ENCODE results near the gene PDE4B. TPM values are rescaled to one million over a fixed set of nuclear protein-coding genes. Genes with fewer than 3 reads are reported as not detected.

The PDE4B gene
- polyA plus RNA-seq, 1 donor: 9.3 TPM

DNA sequence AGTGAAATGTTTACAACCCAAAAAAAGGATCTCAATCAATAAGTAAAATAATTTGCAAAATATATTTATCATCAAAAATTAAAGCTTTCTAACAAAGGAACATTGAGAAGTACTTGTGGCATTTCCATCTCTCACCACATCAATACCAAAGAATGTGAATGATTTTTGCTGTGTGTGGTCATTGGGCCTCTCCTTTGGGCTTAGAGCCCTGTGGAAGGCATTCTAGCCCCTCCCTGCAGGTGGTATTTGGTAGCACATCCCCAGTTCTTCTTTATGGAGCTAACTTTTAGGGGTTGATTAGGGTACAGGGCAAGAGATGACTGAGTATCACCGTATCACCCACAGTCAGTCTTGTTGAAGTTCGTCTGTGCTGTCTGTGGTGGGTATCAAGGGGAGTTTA lies 447.1 kb downstream of the PDE4B start:
- WGBS (ENCODE audit: insufficient coverage, low lambda C conversion rate): no CpG with 5 or more reads among the region's 2 CpGs
- no peaks in the 10 kb centered on the region for H3K4me1 ChIP-seq (ENCODE audit: control insufficient read depth, insufficient read depth, low read length)
- no peak overlapping the region for H3K27ac ChIP-seq (ENCODE audit: low read length)
- no peaks in the 10 kb centered on the region for H3K36me3 ChIP-seq (ENCODE audit: control insufficient read depth, insufficient read depth, low read length)
- H3K4me3 ChIP-seq (ENCODE audit: low read length): no peak overlapping the region
- no peaks in the 10 kb centered on the region for H3K9me3 ChIP-seq (ENCODE audit: control insufficient read depth, low read depth, low read length)
- DNase-seq: no peak
- H3K27me3 ChIP-seq (ENCODE audit: control insufficient read depth, insufficient read depth, low read length): no peaks in the 10 kb centered on the region

DNA sequence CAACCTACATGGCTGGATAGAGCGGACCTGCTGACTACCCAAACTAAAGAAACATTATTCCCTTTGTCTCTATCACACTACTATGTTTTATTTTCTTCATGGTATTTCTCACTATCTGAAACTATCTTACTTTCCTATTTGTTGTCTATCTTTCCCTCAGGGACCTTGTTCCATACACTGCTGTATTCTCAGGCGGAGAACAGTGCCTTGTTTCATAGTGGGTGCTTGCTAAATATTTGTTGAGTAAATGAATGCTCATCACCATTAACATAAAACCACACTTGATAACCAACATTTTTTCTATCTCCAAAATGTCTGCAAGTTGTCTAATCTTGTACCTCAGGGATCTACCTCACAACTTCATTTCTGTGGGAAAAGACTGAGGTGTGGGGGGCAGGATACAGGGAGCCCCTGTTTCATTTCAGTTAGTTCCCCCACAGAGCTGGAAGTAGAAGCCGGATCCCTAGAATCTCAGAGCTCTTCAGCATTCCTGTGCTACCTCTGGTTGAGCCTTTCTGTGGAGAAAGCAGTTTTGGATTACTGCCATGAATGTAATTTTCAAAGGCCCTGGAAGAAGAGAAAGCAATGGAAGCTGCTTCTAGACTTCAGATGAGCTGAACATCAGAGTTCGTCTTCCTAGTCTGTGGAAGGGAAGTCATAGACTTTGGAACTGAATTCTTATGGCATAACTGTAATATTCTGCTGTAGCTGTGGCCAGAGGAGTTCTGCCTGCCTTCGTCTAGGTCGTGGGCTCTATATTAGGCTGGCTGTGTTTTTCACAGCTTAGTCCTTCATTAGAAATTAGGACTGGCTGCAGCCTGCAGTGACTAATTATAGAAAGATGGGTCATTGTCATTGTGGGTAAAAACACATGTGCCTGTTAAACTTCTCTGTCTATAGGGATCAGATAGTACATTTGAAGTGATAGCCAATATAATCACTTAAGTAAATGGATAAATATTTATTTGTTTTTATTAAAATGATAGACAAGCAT lies 448.1 kb downstream of the PDE4B start:
- WGBS (ENCODE audit: insufficient coverage, low lambda C conversion rate): no CpG with 5 or more reads among the region's 6 CpGs
- DNase-seq: no peak
- Histone ChIP-seq H3K36me3 (ENCODE audit: control insufficient read depth, insufficient read depth, low read length) (no peaks in the 10 kb centered on the region), H3K4me1 (ENCODE audit: control insufficient read depth, insufficient read depth, low read length) (no peaks in the 10 kb centered on the region), H3K4me3 (ENCODE audit: low read length) (no peak overlapping the region), H3K27me3 (ENCODE audit: control insufficient read depth, insufficient read depth, low read length) (no peaks in the 10 kb centered on the region), H3K9me3 (ENCODE audit: control insufficient read depth, low read depth, low read length) (no peaks in the 10 kb centered on the region), H3K27ac (ENCODE audit: low read length) (no peak overlapping the region)

DNA sequence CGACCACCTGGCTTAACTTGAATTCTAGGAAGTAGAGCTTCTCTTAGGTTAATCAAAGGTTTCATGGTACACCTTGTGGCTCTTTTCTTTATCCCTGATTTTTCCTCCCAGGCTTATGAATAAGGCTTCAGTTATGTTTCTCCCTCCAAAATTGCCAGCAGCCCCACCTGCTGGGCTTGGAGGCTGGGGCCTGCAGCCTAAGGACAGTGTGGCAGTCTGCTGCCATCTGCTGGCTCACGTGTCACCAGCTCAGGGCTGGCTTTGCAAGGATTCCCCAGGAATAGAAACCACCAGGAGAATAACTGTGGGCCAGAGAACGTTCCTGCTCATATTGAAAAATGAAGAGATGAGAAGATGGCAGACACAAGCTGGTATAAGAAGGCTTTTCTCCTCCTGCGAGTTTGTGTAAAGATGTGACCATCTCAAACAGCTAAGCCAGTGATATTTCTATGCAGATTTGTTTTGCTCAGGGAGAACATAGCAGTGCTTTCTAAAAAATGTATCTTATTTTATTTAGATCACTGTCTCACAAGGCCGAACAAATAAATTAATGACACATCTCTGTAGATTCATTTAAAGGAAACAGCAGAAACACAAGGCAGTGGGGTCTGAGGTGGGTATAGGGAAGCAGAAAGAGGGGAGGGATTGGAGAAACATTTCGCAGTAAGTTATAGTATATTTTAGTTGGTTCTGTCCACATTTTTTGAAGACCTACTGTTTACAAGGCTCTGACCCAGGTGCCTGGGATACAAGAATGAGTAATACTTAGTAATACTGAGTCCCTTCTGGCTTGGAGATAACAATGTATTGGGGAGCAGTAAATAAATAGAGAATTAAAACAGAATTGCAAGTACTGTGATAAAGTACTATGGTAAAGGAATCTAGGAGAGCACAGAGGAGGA lies 450.2 kb downstream of the PDE4B start:
- H3K27ac ChIP-seq (ENCODE audit: low read length): no peak overlapping the region

DNA sequence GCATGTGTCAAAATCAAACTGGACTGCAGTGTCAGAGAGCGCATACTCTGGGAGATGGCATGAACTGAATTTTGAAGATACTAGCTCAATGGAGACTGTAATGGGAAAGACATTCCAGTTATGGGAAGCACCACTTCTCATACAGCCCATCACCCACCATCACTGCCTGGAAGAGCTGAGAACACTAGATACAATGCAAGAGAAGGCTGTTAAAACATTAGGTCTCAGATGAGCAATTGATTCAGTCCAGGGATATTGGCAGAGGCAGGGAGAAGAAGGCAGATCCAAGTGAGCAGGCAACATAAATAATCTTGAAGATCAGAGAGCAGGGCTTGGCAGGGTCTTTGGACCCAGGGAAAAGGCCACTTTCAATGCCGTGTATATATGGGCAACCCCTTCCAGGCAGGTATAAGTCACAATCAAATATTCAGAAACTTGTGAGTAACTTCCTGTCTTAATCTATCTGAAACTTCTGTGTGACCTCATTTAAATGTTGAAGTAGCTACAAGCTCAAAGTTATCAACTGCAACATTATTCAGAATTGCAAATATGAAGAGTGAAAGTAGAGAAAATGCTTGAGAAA lies 450.9 kb downstream of the PDE4B start:
- H3K36me3 ChIP-seq (ENCODE audit: control insufficient read depth, insufficient read depth, low read length): no peaks in the 10 kb centered on the region
- H3K4me1 ChIP-seq (ENCODE audit: control insufficient read depth, insufficient read depth, low read length): no peaks in the 10 kb centered on the region
- no peaks in the 10 kb centered on the region for H3K27me3 ChIP-seq (ENCODE audit: control insufficient read depth, insufficient read depth, low read length)
- peak in 1 of 2 donors; percentile 9 for DNase-seq
- H3K27ac ChIP-seq (ENCODE audit: low read length): no peak overlapping the region
- no peak overlapping the region for H3K4me3 ChIP-seq (ENCODE audit: low read length)
- no peaks in the 10 kb centered on the region for H3K9me3 ChIP-seq (ENCODE audit: control insufficient read depth, low read depth, low read length)
- no CpG with 5 or more reads among the region's 2 CpGs for WGBS (ENCODE audit: insufficient coverage, low lambda C conversion rate)

More for the DNA sequence above, 450.2 kb downstream of the PDE4B start:
- H3K36me3 ChIP-seq (ENCODE audit: control insufficient read depth, insufficient read depth, low read length): no peaks in the 10 kb centered on the region
- H3K9me3 ChIP-seq (ENCODE audit: control insufficient read depth, low read depth, low read length): no peaks in the 10 kb centered on the region
- DNase-seq: peak; percentile 67 to 79
- H3K4me3 ChIP-seq (ENCODE audit: low read length): no peak overlapping the region
- 60% methylated on average over 1 of the region's 6 CpGs for WGBS (ENCODE audit: insufficient coverage, low lambda C conversion rate)
- H3K27me3 ChIP-seq (ENCODE audit: control insufficient read depth, insufficient read depth, low read length): no peaks in the 10 kb centered on the region
- no peaks in the 10 kb centered on the region for H3K4me1 ChIP-seq (ENCODE audit: control insufficient read depth, insufficient read depth, low read length)

DNA sequence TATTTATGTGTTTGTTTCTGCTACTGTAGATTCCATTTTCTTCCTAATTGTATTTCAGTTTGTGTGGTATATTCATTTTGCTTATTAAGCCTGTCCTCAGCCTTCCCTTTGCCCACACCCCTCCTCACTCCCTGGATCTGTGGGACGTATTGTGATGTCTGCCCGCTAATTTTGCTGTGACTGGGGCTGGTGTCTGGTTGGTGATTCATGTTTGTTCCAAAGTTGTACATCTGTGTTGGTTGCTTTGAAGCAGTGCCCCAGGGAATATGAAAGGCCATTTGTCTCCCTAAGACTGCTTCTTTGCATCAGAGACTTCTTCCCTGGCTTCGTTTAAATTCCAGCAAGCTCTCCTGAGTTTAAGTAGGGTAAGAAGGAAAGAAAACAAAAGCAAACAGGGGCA lies 451.7 kb downstream of the PDE4B start:
- 70% methylated on average over 2 of the region's 3 CpGs for WGBS (ENCODE audit: insufficient coverage, low lambda C conversion rate)
- H3K9me3 ChIP-seq (ENCODE audit: control insufficient read depth, low read depth, low read length): no peaks in the 10 kb centered on the region
- H3K27ac ChIP-seq (ENCODE audit: low read length): no peak overlapping the region
- no peaks in the 10 kb centered on the region for H3K27me3 ChIP-seq (ENCODE audit: control insufficient read depth, insufficient read depth, low read length)
- no peak for DNase-seq
- H3K4me3 ChIP-seq (ENCODE audit: low read length): no peak overlapping the region
- no peaks in the 10 kb centered on the region for H3K36me3 ChIP-seq (ENCODE audit: control insufficient read depth, insufficient read depth, low read length)
- no peaks in the 10 kb centered on the region for H3K4me1 ChIP-seq (ENCODE audit: control insufficient read depth, insufficient read depth, low read length)

DNA sequence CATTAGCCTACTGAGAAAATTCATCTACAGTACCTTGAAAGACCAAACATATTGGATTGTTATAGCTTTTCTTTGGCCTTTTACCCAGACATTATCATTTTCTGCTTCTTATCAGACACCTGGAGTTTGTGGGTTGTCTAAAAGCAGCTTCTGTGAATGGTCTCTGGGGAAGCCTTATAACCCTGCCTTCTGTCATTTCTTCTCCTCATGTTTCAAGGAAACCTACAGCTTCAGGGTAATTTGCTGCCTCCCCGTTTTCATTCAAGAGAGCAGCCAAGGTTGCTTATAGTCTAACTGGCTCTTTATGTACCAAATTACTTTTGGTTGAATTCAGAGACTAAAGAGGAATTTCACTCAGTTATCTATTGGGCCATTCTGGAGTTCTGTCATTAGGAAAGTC lies 453.0 kb downstream of the PDE4B start:
- H3K36me3 ChIP-seq (ENCODE audit: control insufficient read depth, insufficient read depth, low read length): no peaks in the 10 kb centered on the region
- H3K4me1 ChIP-seq (ENCODE audit: control insufficient read depth, insufficient read depth, low read length): no peaks in the 10 kb centered on the region
- WGBS (ENCODE audit: insufficient coverage, low lambda C conversion rate): no CpG with 5 or more reads among the region's 1 CpG
- H3K27ac ChIP-seq (ENCODE audit: low read length): no peak overlapping the region
- no peaks in the 10 kb centered on the region for H3K9me3 ChIP-seq (ENCODE audit: control insufficient read depth, low read depth, low read length)
- no peak for DNase-seq
- no peak overlapping the region for H3K4me3 ChIP-seq (ENCODE audit: low read length)
- no peaks in the 10 kb centered on the region for H3K27me3 ChIP-seq (ENCODE audit: control insufficient read depth, insufficient read depth, low read length)

DNA sequence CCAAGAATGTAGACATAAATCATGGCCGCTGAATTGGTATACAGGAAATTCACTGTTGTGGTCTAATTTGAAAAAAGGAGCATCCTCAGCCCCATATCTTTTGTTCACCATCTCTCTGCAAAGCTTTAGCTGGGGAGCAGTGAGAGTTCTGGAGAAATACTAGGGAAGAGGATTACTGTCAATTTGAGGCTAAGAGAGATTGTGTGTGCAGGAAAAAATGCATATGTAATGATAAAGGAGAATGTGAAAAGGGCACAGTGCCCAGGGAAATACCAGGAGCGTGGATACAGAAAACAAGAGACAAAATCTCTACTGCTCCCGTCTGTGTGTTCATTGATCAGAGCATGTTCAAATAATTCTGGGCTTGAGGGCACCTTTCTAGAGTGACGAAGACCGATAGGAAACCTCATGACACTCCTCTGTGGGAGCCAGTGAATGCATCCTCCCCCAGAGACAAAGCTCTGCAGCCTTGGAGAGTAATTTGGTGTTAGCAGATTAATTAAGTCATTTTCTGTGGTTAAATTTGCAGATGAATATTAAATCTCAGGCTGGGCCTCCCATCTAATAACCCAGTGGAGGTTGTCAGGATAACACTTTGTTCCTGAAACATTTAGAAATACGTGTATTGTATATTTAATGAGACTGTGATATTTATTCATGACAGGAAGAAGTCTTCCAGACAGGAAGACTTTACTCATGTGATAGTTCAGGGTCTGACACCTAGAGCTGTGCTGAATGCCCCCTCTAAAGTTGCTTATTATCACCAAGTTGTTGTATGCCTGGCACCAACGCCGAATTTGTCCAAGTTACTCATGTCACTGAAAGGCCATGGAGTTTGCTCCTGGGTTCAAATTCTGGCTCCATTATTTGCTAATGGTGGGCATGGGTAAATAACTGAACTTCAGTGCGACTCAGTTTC lies 453.9 kb downstream of the PDE4B start:
- no peak overlapping the region for H3K4me3 ChIP-seq (ENCODE audit: low read length)
- WGBS (ENCODE audit: insufficient coverage, low lambda C conversion rate): no CpG with 5 or more reads among the region's 9 CpGs
- no peaks in the 10 kb centered on the region for H3K9me3 ChIP-seq (ENCODE audit: control insufficient read depth, low read depth, low read length)
- no peaks in the 10 kb centered on the region for H3K27me3 ChIP-seq (ENCODE audit: control insufficient read depth, insufficient read depth, low read length)
- H3K4me1 ChIP-seq (ENCODE audit: control insufficient read depth, insufficient read depth, low read length): no peaks in the 10 kb centered on the region
- H3K36me3 ChIP-seq (ENCODE audit: control insufficient read depth, insufficient read depth, low read length): no peaks in the 10 kb centered on the region
- DNase-seq: no peak
- H3K27ac ChIP-seq (ENCODE audit: low read length): no peak overlapping the region

DNA sequence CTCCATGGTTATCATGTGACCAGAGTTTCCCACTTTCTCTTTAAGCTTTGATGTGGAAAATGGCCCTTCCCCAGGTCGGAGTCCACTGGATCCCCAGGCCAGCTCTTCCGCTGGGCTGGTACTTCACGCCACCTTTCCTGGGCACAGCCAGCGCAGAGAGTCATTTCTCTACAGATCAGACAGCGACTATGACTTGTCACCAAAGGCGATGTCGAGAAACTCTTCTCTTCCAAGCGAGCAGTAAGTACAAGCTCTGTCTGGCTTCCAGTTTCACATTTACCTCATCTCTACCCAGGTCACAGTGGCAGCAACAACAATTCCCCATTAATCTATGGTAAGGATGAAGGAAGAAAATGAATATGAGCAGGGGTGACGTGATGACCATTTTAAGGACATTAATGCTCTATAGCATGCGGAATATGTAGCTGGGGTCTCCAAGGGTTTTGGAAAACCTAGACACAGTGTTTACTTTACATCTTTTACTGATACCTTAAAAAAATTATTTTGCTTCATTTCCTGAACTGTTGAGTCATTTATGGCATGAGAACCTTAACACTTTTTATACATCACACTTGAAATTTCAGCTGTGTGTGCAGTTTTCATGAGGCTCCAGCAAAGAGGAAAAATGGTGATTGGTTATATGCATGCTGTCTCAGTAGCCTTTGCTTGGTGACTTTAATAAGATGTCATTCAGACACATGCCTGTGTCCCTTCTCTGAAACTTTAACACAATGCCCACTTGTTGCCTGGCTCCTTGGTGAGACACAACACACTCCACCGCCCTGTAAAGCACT lies 454.9 kb downstream of the PDE4B start:
- Histone ChIP-seq H3K4me1 (ENCODE audit: control insufficient read depth, insufficient read depth, low read length) (no peaks in the 10 kb centered on the region), H3K27me3 (ENCODE audit: control insufficient read depth, insufficient read depth, low read length) (no peaks in the 10 kb centered on the region), H3K27ac (ENCODE audit: low read length) (no peak overlapping the region), H3K36me3 (ENCODE audit: control insufficient read depth, insufficient read depth, low read length) (no peaks in the 10 kb centered on the region), H3K9me3 (ENCODE audit: control insufficient read depth, low read depth, low read length) (no peaks in the 10 kb centered on the region), H3K4me3 (ENCODE audit: low read length) (no peak overlapping the region)
- DNase-seq: no peak
- WGBS (ENCODE audit: insufficient coverage, low lambda C conversion rate): no CpG with 5 or more reads among the region's 11 CpGs

DNA sequence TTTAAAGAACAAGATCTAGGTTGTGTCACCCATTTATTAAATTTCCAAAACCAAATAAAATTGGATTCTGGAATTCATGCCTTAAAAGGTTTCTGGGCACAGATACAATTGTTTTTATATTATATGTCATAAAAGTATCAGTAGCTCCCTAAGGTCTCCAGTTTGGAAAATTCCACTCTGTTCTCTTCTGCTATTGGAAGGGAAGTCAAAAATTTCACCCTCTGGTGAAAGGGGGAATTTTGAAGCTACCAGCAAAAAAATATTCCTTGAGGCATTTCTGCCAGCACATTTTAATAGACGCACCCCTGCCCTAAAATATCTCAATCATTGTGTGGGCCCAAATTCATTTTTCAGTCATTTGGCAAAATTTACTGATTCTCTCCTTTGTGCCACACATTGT lies 455.6 kb downstream of the PDE4B start:
- no peaks in the 10 kb centered on the region for H3K4me1 ChIP-seq (ENCODE audit: control insufficient read depth, insufficient read depth, low read length)
- H3K9me3 ChIP-seq (ENCODE audit: control insufficient read depth, low read depth, low read length): no peaks in the 10 kb centered on the region
- no peak overlapping the region for H3K27ac ChIP-seq (ENCODE audit: low read length)
- H3K36me3 ChIP-seq (ENCODE audit: control insufficient read depth, insufficient read depth, low read length): no peaks in the 10 kb centered on the region
- no peaks in the 10 kb centered on the region for H3K27me3 ChIP-seq (ENCODE audit: control insufficient read depth, insufficient read depth, low read length)
- WGBS (ENCODE audit: insufficient coverage, low lambda C conversion rate): no CpG with 5 or more reads among the region's 1 CpG
- no peak for DNase-seq
- H3K4me3 ChIP-seq (ENCODE audit: low read length): no peak overlapping the region
